ENCODE data around the gene ATP5F1D.

Gene ATP5F1D

GRCh38 chr19:1275260-1275975 lies 33.9 kb downstream of the ATP5F1D start, which contains the start of gene FAM174C:
FAM174C (plus strand) TSS chr19:1275530; CDS start chr19:1275550, 20 bp downstream.
- TF ChIP-seq CTCF (IDR thresholded peaks at IDR 0.05; ENCODE audit: low read depth, low read length, missing control alignments): no peak
- DNase-seq (ENCODE audit: extremely low read depth, low read depth): peak; percentile 87
- H3K4me3 ChIP-seq (replicated peaks; ENCODE audit: low read depth, low read length): peak within 1 kb of the TSS; percentile 59

GRCh38 chr19:1275976-1276627 lies 34.6 kb downstream of the ATP5F1D start:
- DNase-seq (ENCODE audit: extremely low read depth, low read depth): no peak
- H3K4me3 ChIP-seq (replicated peaks; ENCODE audit: low read depth, low read length): peak overlapping the region; percentile 59
- no peak for TF ChIP-seq CTCF (IDR thresholded peaks at IDR 0.05; ENCODE audit: low read depth, low read length, missing control alignments)

- peak overlapping the region; percentile 59 for H3K4me3 ChIP-seq (replicated peaks; ENCODE audit: low read depth, low read length)
- DNase-seq (ENCODE audit: extremely low read depth, low read depth): no peak
Observed at GRCh38 chr19:1276628-1277022, 35.1 kb downstream of the ATP5F1D start.

GRCh38 chr19:1277061-1277460 lies 35.5 kb downstream of the ATP5F1D start:
- no peak for DNase-seq (ENCODE audit: extremely low read depth, low read depth)
- no peak for TF ChIP-seq CTCF (IDR thresholded peaks at IDR 0.05; ENCODE audit: low read depth, low read length, missing control alignments)
- peak overlapping the region; percentile 59 for H3K4me3 ChIP-seq (replicated peaks; ENCODE audit: low read depth, low read length)

More at GRCh38 chr19:1276628-1277022, 35.1 kb downstream of the ATP5F1D start:
- no peak for TF ChIP-seq CTCF (IDR thresholded peaks at IDR 0.05; ENCODE audit: low read depth, low read length, missing control alignments)

GRCh38 chr19:1278074-1278473 lies 36.5 kb downstream of the ATP5F1D start:
- DNase-seq (ENCODE audit: extremely low read depth, low read depth): no peak
- H3K4me3 ChIP-seq (replicated peaks; ENCODE audit: low read depth, low read length): no peak overlapping the region
- no peak for TF ChIP-seq CTCF (IDR thresholded peaks at IDR 0.05; ENCODE audit: low read depth, low read length, missing control alignments)

GRCh38 chr19:1278713-1279660 lies 37.4 kb downstream of the ATP5F1D start:
- no peak for DNase-seq (ENCODE audit: extremely low read depth, low read depth)
- no peak overlapping the region for H3K4me3 ChIP-seq (replicated peaks; ENCODE audit: low read depth, low read length)
- no peak for TF ChIP-seq CTCF (IDR thresholded peaks at IDR 0.05; ENCODE audit: low read depth, low read length, missing control alignments)
